OCI-LY7 (cell line): ENCODE results near the gene PELI1. TPM values are rescaled to one million over a fixed set of nuclear protein-coding genes. Genes with fewer than 3 reads are reported as not detected.
A peak's percentile ranks its signal among the peaks of the same experiment; 100 is the strongest.
"Not testable (repeated sequence)": the region's sequence is repeated elsewhere in the genome, so short reads cannot be mapped to it uniquely, and the experiment has no call there.

Experiments used
- BruUV-seq: library from RNA; stranded (reverse); fragments of 400-500 nt; replicated peaks from 2 replicates; lab custom pipeline; 2021; lab: Mats Ljungman, UMichigan
- CTCF ChIA-PET: fragments of 300-600 bp; sonication (Branson Sonifier 250); formaldehyde crosslinking; loops from one replicate; lab custom pipeline; 2022; ENCODE audit warnings: antibody characterized with exemption; ENCODE audit not compliant: unreplicated experiment; lab: Charles Lee
- POLR2A ChIA-PET: fragments of 300-600 bp; sonication (Branson Sonifier 250); formaldehyde crosslinking; loops from one replicate; lab custom pipeline; 2022; ENCODE audit warnings: antibody characterized with exemption; lab: Charles Lee
- DNase-seq: peaks from one replicate; pipeline ENCODE4 v3.0.0-alpha.2; 2015; ENCODE audit warnings: low spot score
- H2AFZ ChIP-seq: fragments of 200-600 bp; sonication (generic), shearing (Covaris generic); 2 replicates; pipeline ENCODE4 v1.6.1; 2014; ENCODE audit warnings: mild to moderate bottlenecking, antibody characterized with exemption, low read length, moderate library complexity
- H3K27ac ChIP-seq: fragments of 200-600 bp; sonication (generic); 2 replicates; pipeline ENCODE4 v1.5.1; 2014; ENCODE audit warnings: mixed run types, low read depth, mild to moderate bottlenecking, moderate library complexity, low read length, inconsistent platforms; ENCODE audit not compliant: poor library complexity, severe bottlenecking
- H3K36me3 ChIP-seq: fragments of 200-600 bp; sonication (generic); 2 replicates; pipeline ENCODE4 v1.6.1; 2014; ENCODE audit warnings: mild to moderate bottlenecking, antibody characterized with exemption, low read length, moderate library complexity, mixed read lengths; ENCODE audit not compliant: insufficient read depth
- H3K4me1 ChIP-seq: fragments of 200-600 bp; sonication (generic); 2 replicates; pipeline ENCODE4 v1.5.1; 2014; ENCODE audit warnings: mild to moderate bottlenecking, low read length; ENCODE audit not compliant: insufficient read depth, poor library complexity, severe bottlenecking
- H3K4me2 ChIP-seq: fragments of 200-600 bp; sonication (generic); 2 replicates; pipeline ENCODE4 v1.6.1; 2014; ENCODE audit warnings: mild to moderate bottlenecking, low read length
- H3K4me3 ChIP-seq: fragments of 200-600 bp; sonication (generic); 2 replicates; pipeline ENCODE4 v1.5.1; 2014; ENCODE audit warnings: mild to moderate bottlenecking, low read depth, low read length; ENCODE audit not compliant: poor library complexity, severe bottlenecking
- H3K79me2 ChIP-seq: fragments of 200-600 bp; sonication (generic); 2 replicates; pipeline ENCODE4 v1.6.1; 2016; ENCODE audit warnings: low read depth, mild to moderate bottlenecking, low read length, moderate library complexity, mixed read lengths; ENCODE audit not compliant: insufficient read depth
- H3K9me2 ChIP-seq: fragments of 200-600 bp; sonication (generic); 2 replicates; pipeline ENCODE4 v1.6.1; 2016; ENCODE audit warnings: mild to moderate bottlenecking, low read length, mixed read lengths; ENCODE audit not compliant: insufficient read depth
- H3K9me3 ChIP-seq: fragments of 200-600 bp; sonication (generic); 2 replicates; pipeline ENCODE4 v1.6.1; 2014; ENCODE audit warnings: mild to moderate bottlenecking, mixed run types, low read length, mixed read lengths
- H4K20me1 ChIP-seq: fragments of 200-600 bp; sonication (generic); 2 replicates; pipeline ENCODE4 v1.6.1; 2014; ENCODE audit warnings: mild to moderate bottlenecking, antibody characterized with exemption, low read length, moderate library complexity, mixed read lengths; ENCODE audit not compliant: insufficient read depth
- CTCF ChIP-seq: fragments of 200-600 bp; sonication (generic); conservative IDR thresholded peaks from 2 replicates; pipeline ENCODE4 v1.5.1; 2014; ENCODE audit warnings: mild to moderate bottlenecking, antibody characterized with exemption, low read length, moderate library complexity, mixed read lengths
- EZH2phosphoT487 ChIP-seq: fragments of 200-600 bp; sonication (generic); IDR thresholded peaks from 2 replicates; pipeline ENCODE4 v1.6.1; 2018; ENCODE audit warnings: low read depth, borderline replicate concordance, mild to moderate bottlenecking, mixed run types, antibody characterized with exemption, low read length, moderate library complexity, mixed read lengths
- intact Hi-C: fragments of 100-400 bp; cut with micrococcal nuclease; formaldehyde crosslinking; loops from one replicate; pipeline ENCODE4 v1.10.0; 2022; ENCODE audit not compliant: unreplicated experiment
- total RNA-seq, 2 experiments: library from RNA; depleted of rRNA in 1 of 2; stranded (reverse); fragments of >200 nt in 1 of 2; shearing (Covaris generic) in 1 of 2; gene quantifications; 2 replicates each; pipeline ENCODE4 v1.2.3, GENCODE V29; 2014 to 2022

PELI1 gene
- total RNA-seq, 2 experiments from 2014 or later: 108 to 174 TPM

GRCh38 chr2:64101141-64101591 lies 43.1 kb downstream of the PELI1 start:
- Histone ChIP-seq H3K27ac (peak overlapping the region; percentile 99), H3K9me3 (peaks cover 6% of the 10 kb centered on the region; the same call in 1 of the 2 replicates), H3K4me3 (peak overlapping the region; percentile 33), H2AFZ (no peak overlapping the region), H3K36me3 (peaks cover 85% of the 10 kb centered on the region), H4K20me1 (no peaks in the 10 kb centered on the region), H3K79me2 (peaks cover 74% of the 10 kb centered on the region), H3K9me2 (no peaks in the 10 kb centered on the region), H3K4me1 (peaks cover 92% of the 10 kb centered on the region), H3K4me2 (peak overlapping the region; percentile 65)
- BruUV-seq: TSS peak; percentile 95
- DNase-seq: peak; percentile 52
- TF ChIP-seq CTCF: no peak
- no peak for TF ChIP-seq EZH2phosphoT487
- ChIA-PET CTCF (interaction anchor here (0.6 to 0.8 kb wide), 2 partner anchors 10 to 426 kb away, joined by 3 read pairs; no protein-coding TSS in a partner anchor), POLR2A (interaction anchor here (0.6 to 3.3 kb wide), 27 partner anchors 8 to 647 kb away, joined by 3 to 26 read pairs (median 4); no protein-coding TSS in a partner anchor)
- intact Hi-C loops: loop anchor here (2.0 kb wide), 1 partner anchor 14 kb away; no protein-coding TSS in a partner anchor

- H3K9me2 ChIP-seq, H4K20me1 ChIP-seq, CTCF ChIA-PET, H2AFZ ChIP-seq, BruUV-seq: not testable (repeated sequence)
- peaks cover 85% of the 10 kb centered on the region for H3K36me3 ChIP-seq
- POLR2A ChIA-PET: interaction anchor here (0.7 to 3.3 kb wide), 18 partner anchors 8 to 647 kb away, joined by 3 to 26 read pairs (median 6); no protein-coding TSS in a partner anchor
- peak overlapping the region; percentile 99 for H3K27ac ChIP-seq
- H3K4me2 ChIP-seq: peak overlapping the region; percentile 65
- intact Hi-C loops: loop anchor here (1.0 to 2.0 kb wide), 4 partner anchors 8 to 48 kb away; no protein-coding TSS in a partner anchor
- DNase-seq: peak; percentile 85
- peak overlapping the region; percentile 36 for H3K4me3 ChIP-seq
- H3K79me2 ChIP-seq: peaks cover 73% of the 10 kb centered on the region
- peaks cover 10% of the 10 kb centered on the region; the same call in 1 of the 2 replicates for H3K9me3 ChIP-seq
- H3K4me1 ChIP-seq: peaks cover 89% of the 10 kb centered on the region
These were observed 43.6 kb downstream of the PELI1 start for GRCh38 chr2:64100584-64100983.

GRCh38 chr2:64094663-64095382 lies 49.4 kb downstream of the PELI1 start:
- CTCF ChIA-PET: no interaction called here

More at GRCh38 chr2:64094663-64095382, 49.4 kb downstream of the PELI1 start:
- Histone ChIP-seq H3K9me2 (no peaks in the 10 kb centered on the region), H4K20me1 (no peaks in the 10 kb centered on the region), H3K4me2 (no peak overlapping the region), H2AFZ (no peak overlapping the region), H3K4me3 (no peak overlapping the region), H3K79me2 (peaks cover 85% of the 10 kb centered on the region), H3K36me3 (peaks cover 91% of the 10 kb centered on the region), H3K9me3 (peaks cover 10% of the 10 kb centered on the region; the same call in 1 of the 2 replicates), H3K27ac (peak overlapping the region; percentile 99), H3K4me1 (peaks cover 87% of the 10 kb centered on the region)
- DNase-seq: no peak
- POLR2A ChIA-PET: interaction anchor here (1.0 to 1.4 kb wide), 4 partner anchors 8 to 47 kb away, joined by 4 to 7 read pairs (median 4); no protein-coding TSS in a partner anchor
- TF ChIP-seq EZH2phosphoT487 (no peak), CTCF (no peak)
- intact Hi-C loops: loop anchor here (5.0 kb wide), 1 partner anchor 232 kb away; no protein-coding TSS in a partner anchor
- BruUV-seq: no TSS peak
